ENCODE results near the gene PSMA7.

Gene PSMA7

DNA sequence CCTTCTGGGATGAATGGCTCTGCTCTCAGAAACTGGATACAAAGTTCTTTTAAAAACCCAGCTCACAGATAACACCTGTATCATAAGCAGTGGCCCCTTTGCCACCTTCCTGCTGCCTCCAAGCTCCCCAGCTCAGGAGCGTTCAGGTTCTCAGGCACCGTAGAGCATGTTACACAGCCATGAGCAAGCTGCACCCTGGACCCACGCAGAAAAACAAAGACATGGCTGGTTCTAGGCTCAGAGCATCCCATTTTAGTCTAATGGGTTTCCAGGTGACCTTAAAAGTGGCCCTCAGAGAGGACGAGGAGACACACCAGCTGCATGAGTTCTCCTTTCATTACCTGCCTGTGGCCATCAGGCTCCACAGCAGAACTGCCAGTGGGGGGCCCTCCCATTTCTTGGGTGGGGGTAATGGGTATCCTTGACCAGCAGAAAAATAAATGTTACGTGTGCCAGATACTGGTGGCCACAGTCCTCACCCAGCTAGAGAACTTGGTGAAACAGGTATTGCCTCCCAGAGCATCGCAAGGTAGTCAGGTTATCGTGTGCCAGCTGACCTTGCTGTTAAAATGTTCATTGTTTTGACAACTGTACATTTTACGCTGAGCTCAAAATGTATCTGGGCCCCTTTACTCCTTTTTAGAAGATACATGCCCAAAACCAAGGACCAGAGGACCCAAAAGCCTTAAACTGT lies 7.5 kb downstream of the PSMA7 start:
- DNase-seq: no peak

DNA sequence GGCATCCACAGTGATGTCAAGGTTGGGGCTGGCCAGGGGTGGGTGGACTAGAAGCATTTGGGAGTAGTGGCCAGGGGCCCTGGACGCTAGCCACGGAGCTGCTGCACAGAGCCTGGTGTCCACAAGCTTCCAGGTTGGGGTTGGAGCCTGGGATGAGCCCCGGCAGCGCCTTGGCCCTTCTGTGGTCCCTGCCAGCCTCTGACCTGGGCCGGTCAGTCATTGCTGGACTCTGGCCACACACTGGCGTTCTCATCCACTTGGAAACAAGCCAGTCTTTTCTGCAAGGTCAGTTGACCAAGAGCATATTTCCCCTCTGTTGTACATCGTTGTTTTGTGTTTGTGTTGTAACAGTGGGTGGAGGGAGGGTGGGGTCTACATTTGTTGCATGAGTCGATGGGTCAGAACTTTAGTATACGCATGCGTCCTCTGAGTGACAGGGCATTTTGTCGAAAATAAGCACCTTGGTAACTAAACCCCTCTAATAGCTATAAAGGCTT lies 8.4 kb downstream of the PSMA7 start:
- no peak for DNase-seq

DNA sequence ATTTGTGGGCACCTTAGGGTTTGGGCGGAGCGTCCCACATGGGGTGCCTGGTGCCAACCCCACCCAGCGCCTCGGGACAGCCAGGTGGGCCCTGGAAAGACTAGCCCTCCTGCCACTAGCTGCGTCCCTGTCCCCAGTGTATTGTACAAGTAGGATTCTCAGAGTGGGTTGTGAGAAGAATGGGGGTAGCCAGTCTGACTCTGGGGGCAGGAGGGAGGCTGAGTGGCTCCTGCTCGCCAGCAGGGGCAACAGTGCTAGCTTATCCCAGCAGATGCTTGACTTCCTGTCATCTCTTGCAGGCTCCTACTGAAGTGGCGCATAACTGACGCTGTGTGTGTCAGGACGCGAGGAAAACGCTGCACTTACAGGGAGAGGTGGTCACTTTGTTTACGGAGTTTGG lies 9.3 kb downstream of the PSMA7 start:
- no peak for DNase-seq

DNA sequence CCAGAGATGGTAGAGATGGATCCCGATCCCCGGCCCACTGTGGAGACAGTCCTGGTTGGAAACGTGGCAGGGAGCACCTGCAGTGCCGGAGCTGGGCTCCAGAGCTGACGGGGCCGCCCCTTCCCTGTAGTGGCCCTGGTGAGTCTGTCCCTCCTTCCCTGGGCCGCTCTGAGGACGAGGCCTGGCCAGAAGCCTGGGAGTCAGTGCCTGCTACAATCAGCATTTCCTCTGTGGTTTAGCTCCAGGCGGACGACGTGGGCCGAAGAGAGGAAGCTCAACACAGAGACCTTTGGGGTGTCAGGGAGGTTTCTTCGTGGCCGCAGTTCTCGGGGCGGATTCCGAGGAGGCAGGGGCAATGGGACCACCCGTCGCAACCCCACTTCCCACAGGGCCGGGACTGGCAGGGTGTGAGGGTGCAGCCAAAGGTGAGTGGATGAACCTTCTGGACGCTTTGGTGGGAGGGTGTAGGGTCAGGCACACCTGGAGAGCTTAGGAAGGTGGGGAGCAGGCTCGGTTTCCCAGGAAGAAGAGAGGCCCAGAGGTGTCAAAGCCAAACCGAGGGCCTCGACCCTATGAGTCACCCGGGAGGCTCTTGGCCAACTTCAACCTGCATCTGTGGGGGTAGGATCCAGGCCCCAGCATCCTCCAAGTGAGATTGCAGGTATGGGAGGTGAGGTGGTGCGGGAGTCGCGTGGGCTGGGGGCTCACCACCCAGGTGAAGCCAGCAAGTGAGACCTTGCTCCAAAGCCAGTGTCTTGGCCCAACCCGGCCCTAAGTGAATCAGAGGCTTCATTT lies 9.9 kb downstream of the PSMA7 start:
- DNase-seq: no peak

DNA sequence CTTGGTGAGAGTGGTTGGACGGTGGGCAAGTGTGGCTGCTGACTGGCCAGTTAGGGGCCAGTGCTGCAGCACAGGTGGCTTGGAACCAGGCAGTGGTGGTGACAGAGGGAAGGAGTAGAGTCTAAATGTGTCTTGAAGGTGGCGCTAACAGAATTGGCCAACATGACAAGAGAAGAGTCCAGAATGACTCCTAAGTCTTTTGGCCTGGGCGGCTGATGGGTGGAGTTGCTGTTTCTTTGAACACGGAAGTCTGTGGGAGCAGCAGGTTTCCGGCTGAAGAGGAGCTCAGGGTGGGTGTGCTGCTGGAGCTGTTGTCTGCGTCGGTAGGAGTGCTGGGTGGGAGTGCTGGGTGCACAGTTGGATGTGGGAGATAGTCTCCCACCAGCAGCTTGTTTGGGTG lies 10.8 kb downstream of the PSMA7 start:
- DNase-seq: no peak

DNA sequence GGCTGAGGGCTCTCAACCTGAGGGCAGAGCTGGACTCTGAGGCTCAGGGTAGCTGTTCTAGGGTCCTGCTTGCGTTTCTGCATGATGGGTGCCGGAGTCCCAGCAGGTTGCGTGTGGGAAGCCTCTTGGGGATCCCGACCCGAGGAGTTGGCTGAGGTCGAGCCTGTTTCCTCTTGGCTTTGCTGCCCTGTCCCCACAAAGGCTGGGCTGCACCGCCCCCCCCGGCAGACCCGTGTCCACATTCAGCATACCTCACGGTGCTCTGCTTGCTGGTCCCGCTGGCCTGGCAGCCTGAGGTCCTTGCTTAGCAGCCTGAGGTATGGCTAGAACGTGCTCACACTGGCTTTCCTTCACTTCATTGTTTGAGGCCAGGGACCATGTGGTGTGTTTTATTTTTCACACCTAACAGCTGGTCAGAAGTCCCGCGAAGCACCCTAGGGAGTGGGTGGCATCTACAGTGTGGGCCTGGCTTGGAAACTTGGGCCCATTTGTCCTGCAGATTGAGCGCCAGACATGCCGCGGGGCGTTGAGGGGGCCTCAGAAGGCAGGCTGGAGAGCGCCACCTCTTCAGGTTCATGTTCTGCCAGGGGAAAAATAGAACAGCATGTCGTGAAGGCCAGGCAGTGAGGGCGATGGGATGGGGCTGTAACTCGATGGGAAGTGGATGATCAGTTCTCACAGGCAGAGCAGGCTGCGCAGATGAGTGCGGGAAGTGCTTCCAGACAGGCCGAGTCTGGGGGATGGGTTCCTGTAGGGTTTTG lies 11.5 kb downstream of the PSMA7 start:
- no peak for DNase-seq

DNA sequence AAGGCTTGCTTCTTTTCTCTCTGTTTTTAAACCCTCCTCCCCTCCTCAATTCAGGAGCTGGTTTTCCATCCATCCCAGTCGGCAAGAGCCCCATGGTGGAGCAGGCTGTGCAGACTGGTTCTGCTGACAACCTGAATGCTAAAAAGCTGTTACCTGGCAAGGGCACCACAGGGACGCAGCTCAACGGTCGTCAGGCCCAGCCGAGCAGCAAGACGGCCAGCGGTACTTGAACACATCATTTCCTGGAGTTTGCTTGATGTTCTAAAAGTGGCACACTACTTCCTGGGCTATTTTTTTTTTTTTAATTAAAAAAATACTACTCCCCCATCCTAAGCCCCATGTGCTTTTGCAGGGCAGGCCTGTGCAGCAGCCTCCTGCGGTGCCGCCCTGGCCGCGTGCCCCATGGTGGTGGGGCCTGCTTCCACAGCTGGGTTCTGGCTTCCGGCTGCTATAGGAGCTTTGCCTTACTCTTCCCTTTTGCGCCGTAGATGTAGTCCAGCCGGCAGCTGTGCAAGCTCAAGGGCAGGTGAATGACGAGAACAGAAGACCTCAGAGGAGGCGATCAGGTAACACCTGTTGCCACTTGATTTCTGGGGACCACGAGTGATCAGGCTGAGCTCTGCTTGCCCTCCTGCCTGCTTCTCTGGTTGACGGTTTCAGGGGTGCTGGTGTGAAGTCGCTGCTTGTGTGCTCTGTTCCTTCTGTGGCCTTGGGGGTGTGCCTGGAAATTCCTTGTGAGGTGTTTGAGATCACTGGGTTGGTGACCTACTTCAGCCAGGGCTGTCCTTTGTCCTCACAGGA lies 13.3 kb downstream of the PSMA7 start:
- DNase-seq: no peak

DNA sequence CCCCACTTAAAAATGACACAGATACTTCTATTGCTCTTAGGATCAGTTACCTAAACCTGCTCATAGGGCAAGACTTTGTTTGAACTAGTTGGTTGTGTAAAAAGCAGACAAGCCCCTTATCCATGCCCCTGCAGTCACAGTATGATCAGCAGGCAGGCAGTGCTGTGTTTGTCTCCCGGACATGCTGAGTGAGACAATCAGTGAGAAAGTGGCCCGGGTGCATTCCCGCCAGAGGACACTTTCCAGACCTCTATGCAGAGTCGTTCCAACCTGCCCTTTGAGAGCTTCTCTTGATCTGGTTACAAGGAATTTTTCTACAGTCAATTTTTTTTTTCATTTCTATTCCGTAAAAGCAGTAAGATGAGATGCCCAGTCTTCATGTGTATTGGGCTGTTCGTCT lies 14.7 kb downstream of the PSMA7 start:
- no peak for DNase-seq

DNA sequence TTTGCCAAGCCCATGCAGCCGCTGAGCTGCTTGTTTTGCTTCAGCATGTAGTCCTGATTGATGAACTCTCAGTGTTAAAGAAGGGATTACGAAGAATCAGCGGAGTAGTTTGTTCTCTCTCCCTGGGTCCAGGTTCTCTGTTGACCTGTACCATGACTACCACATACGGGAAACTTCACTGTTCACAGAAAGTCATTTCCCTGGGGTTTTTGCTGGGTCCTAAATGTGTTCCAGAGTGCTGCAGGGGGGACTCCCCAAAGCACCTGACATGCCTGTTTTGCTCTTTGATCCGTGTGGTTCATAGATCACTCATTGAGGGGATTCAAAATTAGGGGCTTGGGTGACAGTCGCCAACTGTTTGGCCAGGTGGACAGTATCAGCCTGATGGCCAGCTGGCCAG lies 15.4 kb downstream of the PSMA7 start:
- DNase-seq: no peak

DNA sequence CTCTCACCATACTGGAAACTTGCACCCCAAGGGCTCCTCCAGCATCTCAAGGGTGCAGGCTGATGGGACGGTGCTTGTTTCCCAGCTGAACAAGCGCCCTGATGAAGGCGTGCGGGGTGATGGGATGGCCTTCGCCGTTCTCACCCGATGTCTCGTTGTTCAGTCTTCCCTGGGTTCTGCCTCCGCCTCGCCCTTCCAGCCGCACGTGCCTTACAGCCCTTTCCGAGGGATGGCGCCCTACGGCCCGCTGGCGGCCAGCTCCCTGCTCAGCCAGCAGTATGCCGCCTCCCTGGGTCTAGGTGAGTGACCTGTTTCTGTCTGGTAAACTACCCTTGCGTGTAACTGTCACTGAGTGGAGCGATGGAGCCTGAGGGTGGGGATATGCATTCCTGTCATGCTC lies 17.1 kb downstream of the PSMA7 start:
- DNase-seq: no peak

DNA sequence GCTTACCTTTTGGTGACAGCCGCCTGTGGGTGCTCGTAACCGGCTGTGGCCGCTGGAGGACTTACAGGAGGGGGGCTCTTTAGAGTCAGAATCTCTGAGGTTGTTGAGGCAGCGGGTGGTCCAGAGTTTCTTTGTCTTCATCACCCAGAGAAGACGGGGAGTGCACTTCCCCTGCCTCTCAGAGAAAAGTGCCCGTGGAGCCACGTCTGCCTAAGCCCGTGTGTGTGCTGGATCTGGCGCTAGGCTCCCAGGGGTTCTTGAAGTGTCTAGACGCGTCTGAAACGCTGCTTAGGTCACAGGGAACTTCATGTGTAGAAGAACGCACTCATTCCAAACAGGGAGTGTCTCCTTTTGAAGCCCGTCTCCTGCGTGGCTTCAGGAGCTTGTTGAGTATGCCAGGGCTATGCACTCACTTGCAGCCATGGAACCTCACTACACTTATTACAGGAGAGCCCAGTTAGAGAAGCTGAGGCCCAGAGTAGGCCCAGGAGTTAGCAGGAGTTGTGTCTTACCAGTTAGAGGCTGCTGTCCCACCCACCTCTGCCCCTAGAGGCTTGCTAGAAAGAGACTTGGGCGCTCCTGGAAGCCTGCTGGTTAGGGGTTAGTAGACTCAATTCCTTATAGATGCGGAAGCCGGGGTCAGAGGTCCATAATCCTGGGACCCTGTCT lies 19.6 kb downstream of the PSMA7 start:
- DNase-seq: no peak

DNA sequence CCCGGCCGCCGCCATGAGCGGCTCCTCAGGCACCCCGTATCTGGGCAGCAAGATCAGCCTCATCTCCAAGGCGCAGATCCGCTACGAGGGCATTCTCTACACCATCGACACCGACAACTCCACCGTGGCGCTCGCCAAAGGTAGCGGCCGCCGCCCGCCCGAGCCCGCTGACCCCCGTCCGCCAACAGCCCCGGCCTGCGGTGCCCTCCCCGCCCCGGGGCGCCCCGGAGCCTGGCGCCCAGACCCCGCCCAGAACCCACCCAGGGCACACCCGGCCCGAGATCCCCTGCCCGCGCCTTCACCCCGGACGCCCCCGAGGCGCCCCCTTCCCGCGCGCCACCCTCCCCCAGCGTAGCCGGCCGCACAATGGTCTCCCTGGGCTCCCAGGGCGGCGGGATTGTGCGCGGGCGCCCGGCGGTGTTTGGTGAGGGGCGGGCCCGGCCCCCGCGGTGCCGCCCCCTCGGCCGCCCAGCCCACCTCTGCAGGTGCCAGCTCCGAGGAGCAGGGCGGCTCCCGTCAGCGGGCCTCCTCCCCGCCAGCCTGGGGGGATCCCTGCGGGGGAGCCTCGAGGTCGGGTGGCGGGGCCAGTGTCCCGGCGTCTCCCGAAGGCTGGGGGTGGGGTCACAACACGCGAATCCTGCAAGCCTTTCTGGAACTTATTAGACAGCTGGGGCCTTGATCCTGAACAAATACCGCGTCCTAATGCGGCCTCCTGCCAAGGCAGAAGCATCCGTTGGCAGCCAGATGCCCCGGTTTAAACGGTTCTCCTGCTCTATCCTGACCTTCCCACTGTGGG lies 20.3 kb downstream of the PSMA7 start:
- peak; percentile 49 for DNase-seq

DNA sequence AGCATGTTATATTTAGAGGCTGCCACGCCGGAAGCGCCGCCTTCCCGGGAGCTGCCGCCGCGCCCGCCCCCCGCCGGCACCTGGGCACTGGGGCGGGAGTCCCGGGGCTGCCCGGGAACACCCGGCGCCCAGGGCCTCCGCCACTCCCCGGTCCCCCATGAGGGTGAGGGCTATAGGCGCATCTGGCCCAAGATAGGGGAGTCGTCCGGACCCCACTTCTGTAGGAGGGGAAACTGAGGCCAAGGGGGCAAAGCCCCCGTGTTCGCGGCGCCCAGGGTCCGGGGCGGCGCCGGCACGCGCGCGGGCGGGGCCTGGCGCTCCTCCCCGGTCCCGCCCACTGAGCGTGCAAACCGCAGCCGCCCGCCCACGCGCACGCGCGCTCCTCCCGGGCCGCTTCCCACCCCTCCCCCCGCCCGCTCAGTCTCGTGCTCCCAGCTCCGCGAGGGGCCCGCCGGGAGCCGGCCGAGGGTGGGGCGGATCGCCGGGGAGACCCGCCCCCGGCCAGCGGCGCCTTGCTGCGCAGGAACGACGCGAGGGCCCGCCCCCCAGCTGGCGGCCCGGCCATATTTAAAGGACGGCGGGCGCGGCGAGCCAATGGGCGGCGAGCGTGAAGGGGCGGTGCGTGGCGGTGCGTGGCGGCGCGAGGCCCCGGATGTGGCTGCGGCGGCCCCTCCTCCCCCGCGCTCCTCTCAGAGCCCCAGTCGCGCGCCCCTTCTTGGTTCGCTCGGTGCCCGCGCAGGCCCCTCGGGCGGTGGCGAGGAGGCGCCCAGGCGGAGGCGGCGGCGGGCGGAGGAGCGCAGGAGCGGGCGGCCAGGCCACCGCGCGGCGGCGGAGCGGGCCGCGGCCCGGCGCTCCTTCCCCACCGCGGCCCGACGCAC lies 21.2 kb downstream of the PSMA7 start, which contains the start of gene LSM14B:
Gene LSM14B, plus strand, starts transcription at position 700 of the 878 bp plus-strand sequence. CDS start 192 bp downstream, outside the sequence.
- peak; percentile 95 for DNase-seq

DNA sequence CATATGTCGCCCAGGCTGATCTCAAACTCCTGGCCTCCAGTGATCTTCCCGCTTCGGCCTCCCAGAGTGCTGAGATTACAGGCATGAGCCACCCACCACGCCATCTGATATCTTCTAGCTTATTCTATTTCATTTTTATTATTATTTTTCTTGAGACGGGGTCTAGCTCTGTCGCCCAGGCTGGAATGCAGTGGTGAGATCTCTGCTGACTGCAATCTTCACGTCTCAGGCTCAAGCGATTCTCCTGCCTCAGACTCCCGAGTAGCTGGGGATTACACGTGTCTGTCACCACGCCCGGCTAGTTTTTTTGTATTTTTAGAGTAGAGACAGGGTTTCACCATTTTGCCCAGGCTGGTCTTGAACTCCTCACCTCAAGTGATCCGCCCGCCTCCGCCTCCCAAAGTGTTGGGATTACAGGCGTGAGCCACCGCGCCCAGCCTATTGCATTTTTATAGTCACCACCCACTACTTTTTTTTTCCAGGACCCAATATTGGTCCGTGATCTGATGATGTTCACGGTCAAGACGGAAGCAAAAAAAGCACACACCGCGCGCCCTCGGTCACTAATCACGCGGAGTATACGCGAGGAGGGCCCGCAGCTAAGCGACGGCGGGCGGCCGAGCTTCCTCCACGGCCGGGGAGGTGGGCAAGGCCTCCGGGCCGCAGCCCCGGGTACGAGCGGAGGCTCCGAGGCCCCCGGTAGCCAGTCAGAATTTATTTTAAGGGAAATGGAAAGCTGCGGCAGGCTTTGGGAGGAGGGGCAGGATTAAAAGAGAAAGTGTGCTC lies 22.0 kb downstream of the PSMA7 start:
- DNase-seq: no peak

DNA sequence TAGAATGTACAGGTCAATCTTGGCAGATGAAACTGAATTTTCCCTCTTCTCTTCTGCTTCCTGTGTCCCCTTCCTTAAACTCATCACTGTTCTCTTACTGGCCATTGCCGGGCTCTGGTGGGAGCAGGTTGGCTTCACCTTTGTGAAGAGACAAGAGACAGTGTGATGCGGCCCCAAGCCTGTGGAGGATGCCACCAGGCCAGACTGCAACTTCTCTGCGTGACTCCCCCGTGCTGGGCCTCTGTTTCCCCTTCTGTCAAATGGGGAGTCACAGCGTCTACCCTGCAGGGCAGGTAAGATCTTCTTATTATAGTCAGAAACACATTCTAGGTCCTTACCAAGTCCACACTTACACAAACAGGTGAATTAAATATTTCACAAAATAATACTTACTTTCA lies 22.8 kb downstream of the PSMA7 start:
- DNase-seq: no peak

DNA sequence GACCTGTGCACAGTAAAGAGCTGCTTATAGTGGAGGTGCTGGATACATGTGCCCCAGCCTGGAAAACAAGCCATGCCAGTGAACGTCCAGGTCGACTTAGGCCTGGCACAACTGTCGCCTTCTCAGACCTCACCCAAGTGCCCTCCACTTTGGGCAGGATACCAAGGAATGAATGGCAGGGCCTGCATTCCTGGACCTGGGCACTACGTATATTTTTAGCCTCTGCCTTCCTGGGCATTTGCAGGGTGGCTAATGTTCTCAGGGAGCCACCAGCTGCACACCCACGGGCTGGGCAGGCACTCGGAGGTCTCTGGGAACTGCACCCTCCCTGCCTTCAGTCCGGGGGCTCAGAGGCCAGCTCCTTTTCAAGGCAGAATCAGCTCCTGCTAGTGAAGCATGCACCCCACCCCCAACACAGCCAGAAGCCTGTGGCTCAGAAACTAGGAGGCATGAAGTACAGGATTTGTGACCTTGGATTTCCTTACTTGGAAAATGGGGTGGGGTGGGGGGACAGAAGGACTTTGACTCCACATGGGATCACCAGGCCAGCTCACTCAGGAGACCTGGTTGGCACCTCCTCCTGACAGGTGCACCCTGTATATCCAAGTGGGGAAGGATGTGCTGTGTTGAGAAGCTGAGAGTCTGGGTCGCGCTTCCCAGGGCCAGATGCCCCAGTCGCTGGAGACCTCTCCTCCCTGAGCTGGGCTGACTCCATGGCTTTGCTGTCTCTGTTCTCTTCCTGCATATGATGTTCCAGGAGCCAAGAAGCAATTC lies 23.4 kb downstream of the PSMA7 start:
- no peak for DNase-seq

DNA sequence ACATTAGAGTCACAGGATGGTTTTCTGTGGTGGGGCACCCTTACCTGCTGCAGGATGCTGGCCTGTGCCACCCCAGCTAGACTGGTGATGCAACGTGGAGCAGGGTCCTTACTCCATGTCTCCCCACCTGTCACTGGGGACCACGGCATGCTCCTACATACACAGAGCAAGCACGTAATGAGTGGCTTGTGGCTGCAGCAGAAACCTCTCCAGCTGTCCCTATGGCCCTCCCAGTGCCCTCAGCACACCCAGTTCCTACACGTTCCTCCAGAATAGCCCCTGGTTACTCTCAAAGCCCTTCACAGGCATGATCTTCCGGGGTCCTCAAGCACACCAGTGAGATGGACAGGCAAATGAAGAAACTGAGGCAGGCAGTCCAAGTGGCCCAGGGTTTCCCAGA lies 24.1 kb downstream of the PSMA7 start:
- DNase-seq: no peak

Data from NCI-H2029 (cell line).